AG04450 (cell line): ENCODE measurements around the gene PAN2. TPM values are rescaled to one million over a fixed set of nuclear protein-coding genes. Genes with fewer than 3 reads are reported as not detected.

Source experiments
- CTCF ChIA-PET: fragments of 300-600, 350-600 bp; formaldehyde crosslinking; extraction: SDS; loops from one replicate; lab custom pipeline; 2022; ENCODE audit warnings: antibody characterized with exemption, inconsistent platforms; lab: Charles Lee
- POLR2A ChIA-PET: fragments of 350-600 bp; formaldehyde crosslinking; extraction: SDS; loops from one replicate; lab custom pipeline; 2021; ENCODE audit warnings: antibody characterized with exemption, inconsistent platforms; lab: Yijun Ruan, JAX
- DNase-seq: peaks from one replicate; pipeline ENCODE4 v3.0.0-alpha.2; 2011; ENCODE audit warnings: low read depth, low spot score
- H3K27ac ChIP-seq: one replicate; pipeline ENCODE4 v1.5.1; 2012; ENCODE audit warnings: low read depth, low read length, control low read depth
- H3K27me3 ChIP-seq: one replicate; pipeline ENCODE4 v1.6.0; 2012; ENCODE audit warnings: low read length; ENCODE audit not compliant: control insufficient read depth, insufficient read depth
- H3K4me3 ChIP-seq: 2 replicates; pipeline ENCODE4 v1.5.1; 2011; ENCODE audit warnings: mild to moderate bottlenecking, low read depth, low read length, control low read depth
- H3K9me3 ChIP-seq: 2 replicates; pipeline ENCODE4 v1.5.1; 2012; ENCODE audit warnings: low read length; ENCODE audit not compliant: control insufficient read depth, insufficient read depth
- polyA plus RNA-seq: library from polyadenylated mRNA; depleted of rRNA; stranded (reverse); fragments of >200 nt; gene quantifications from 2 replicates; pipeline ENCODE4 v1.2.3, GENCODE V29; 2011
- TF ChIP-seq, protein P1 (sequence below): IDR thresholded peaks from 2 replicates; pipeline ENCODE4 v1.5.1; 2011; ENCODE audit warnings: low read depth, low read length, control low read depth, inconsistent platforms

The PAN2 gene
- polyA plus RNA-seq, 1 experiment, result 18.5 TPM

DNA sequence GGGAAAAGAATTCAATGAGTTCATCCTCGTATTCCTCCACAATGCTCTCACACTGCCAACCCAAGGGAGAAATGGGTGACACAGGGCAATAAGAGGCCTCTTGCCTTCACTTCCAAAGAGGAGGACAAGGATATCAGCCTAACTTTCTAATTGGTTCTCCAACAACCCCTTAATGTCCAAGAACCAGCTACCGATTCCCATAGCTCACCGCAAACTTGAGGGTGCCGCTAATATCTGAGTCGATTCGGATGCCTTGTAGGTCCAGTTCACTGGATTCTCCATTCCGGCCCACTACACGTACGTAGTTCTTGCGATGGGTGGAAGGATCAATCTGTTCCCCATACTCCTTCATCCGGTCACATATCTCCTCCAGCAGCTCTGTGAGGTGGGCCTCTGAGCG lies 22.8 kb downstream of the PAN2 start:
- ChIA-PET CTCF (interaction anchor here (0.5 to 2.3 kb wide), 3 partner anchors 21 to 153 kb away, joined by 3 to 6 read pairs (median 3); partner anchors contain the start of gene SMARCC2), POLR2A (interaction anchor here (0.6 to 1.7 kb wide), 2 partner anchors 10 to 22 kb away, joined by 3 to 4 read pairs; no protein-coding TSS in a partner anchor)
- no peak for DNase-seq
- H3K27me3 ChIP-seq, result no peaks in the 10 kb centered on the region
- no peak overlapping the region for H3K27ac ChIP-seq
- TF ChIP-seq, protein P1, sequence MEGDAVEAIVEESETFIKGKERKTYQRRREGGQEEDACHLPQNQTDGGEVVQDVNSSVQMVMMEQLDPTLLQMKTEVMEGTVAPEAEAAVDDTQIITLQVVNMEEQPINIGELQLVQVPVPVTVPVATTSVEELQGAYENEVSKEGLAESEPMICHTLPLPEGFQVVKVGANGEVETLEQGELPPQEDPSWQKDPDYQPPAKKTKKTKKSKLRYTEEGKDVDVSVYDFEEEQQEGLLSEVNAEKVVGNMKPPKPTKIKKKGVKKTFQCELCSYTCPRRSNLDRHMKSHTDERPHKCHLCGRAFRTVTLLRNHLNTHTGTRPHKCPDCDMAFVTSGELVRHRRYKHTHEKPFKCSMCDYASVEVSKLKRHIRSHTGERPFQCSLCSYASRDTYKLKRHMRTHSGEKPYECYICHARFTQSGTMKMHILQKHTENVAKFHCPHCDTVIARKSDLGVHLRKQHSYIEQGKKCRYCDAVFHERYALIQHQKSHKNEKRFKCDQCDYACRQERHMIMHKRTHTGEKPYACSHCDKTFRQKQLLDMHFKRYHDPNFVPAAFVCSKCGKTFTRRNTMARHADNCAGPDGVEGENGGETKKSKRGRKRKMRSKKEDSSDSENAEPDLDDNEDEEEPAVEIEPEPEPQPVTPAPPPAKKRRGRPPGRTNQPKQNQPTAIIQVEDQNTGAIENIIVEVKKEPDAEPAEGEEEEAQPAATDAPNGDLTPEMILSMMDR, result no peak
- H3K4me3 ChIP-seq, result no peak overlapping the region
- no peaks in the 10 kb centered on the region; the same call in 1 of the 2 replicates for H3K9me3 ChIP-seq

DNA sequence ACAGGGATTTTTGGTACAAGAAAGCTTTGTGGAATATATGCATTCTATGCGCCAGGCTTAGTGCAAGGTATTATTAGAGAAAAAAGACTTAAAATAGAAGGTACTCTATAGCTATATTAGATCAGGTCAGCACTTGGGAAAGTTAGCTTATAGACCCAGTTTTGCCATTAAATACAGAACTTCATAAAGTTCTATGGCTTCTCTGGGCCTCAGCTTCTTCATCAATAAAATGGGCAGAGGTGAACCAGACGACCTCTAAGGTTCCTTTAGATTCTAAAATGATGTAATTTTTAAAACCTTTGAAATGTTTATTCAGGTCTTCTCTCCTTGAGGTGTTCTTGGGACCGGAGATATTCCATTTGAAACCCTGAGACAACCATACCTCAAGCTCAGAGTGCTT lies 25.1 kb downstream of the PAN2 start:
- Histone ChIP-seq H3K27ac (no peak overlapping the region), H3K4me3 (no peak overlapping the region), H3K9me3 (no peaks in the 10 kb centered on the region), H3K27me3 (no peaks in the 10 kb centered on the region)
- no peak for DNase-seq
- TF ChIP-seq, protein P1, result no peak
- POLR2A ChIA-PET, result interaction anchor here (0.6 kb wide), 1 partner anchor 7 kb away, joined by 4 read pairs; no protein-coding TSS in a partner anchor
- CTCF ChIA-PET, result interaction anchor here (1.2 to 1.3 kb wide), 3 partner anchors 9 to 155 kb away, joined by 3 to 5 read pairs (median 3); partner anchors contain the start of gene CS

DNA sequence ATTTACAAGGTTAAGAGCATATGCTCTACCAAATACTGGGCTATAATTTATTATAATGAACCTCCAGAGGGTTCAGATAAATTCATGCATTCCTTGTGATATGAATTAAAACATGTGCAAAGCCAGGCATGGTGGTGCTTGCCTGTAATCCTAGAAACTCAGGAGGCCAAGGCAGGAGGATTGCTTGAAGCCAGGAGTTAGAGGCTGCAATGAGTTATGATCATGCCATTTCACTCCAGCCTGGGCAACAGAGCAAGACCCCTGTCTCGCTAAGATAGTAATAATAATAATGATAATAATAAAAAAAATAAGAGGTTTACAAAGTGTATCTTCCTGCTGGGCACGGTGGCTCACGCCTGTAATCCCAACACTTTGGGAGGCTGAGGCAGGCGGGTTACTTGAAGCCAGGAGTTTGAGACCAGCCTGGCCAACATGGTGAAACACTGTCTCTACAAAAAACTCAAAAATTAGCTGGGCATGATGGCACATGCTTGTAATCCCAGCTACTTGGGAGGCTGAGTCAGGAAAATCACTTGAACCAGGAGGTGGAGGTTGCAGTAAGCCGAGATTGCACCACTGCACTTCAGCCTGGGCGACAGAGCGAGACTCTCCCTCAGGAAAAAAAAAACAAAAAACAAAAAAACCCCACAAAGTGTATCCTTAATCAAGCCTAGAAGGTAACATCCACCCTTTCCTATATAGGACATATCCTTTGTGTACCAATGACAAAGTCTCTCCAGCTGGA lies 26.4 kb downstream of the PAN2 start:
- TF ChIP-seq, protein P1, result no peak
- H3K27ac ChIP-seq, result no peak overlapping the region
- no peaks in the 10 kb centered on the region for H3K9me3 ChIP-seq
- ChIA-PET POLR2A (no interaction called here), CTCF (no interaction called here)
- H3K27me3 ChIP-seq, result no peaks in the 10 kb centered on the region
- DNase-seq, result no peak
- no peak overlapping the region for H3K4me3 ChIP-seq

DNA sequence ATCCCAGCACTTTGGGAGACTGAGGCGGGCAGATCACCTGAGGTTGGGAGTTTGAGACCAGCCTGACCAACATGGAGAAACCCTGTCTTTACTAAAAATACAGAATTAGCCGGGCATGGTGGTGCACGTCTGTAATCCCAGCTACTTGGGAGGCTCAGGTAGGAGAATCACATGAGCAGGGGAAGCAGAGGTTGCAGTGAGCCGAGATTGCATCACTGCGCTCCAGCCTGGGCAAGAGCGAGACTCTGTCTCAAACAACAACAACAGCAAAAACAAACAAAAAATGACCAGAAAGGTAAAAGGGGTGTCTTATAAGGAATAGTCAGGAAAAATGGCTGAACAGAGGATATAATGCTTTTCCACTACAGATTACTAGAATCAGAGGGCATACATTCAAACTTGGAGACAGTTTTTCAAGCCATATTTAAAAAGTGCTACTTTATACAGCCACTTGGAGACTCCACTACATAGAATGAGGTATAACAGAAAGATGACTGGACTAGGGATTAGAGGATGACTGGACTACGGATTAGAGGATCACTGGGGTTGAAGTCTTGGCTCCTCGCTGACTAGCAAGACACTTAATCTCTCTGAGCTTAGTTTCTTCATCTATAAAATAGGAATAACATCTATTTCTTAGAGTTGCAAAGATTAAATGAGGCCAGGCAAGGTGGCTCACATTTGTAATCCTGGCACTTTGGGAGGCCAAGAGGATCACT lies 28.8 kb downstream of the PAN2 start:
- no peak overlapping the region for H3K27ac ChIP-seq
- H3K9me3 ChIP-seq, result no peaks in the 10 kb centered on the region
- ChIA-PET CTCF (no interaction called here), POLR2A (no interaction called here)
- DNase-seq, result no peak
- TF ChIP-seq, protein P1, result no peak
- H3K27me3 ChIP-seq, result no peaks in the 10 kb centered on the region
- H3K4me3 ChIP-seq, result no peak overlapping the region

DNA sequence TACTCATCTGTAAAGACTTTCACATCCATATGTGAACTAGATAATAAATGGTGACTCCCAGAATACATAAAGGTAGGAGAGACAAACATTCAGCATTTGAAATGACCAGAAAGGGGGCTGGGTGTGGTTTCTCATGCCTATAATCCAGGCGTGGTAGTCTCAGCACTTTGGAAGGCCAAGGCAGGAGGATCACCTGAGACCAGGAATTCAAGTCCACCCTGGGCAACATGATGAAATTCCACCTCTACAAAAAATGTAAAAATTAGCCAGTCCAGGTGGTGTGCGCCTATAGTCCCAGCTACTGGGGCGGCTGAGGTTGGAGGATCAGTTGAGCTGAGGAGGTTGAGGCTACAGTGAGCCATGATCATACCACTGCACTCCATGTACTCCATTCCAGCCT lies 29.5 kb downstream of the PAN2 start:
- H3K4me3 ChIP-seq, result no peak overlapping the region
- H3K9me3 ChIP-seq, result no peaks in the 10 kb centered on the region
- ChIA-PET POLR2A (no interaction called here), CTCF (no interaction called here)
- no peak for DNase-seq
- TF ChIP-seq, protein P1, result no peak
- no peaks in the 10 kb centered on the region for H3K27me3 ChIP-seq
- H3K27ac ChIP-seq, result no peak overlapping the region
